Ishikawa (cell line): Measurements from ENCODE around the gene MYO15A.
A peak's percentile ranks its signal among the peaks of the same experiment; 100 is the strongest.

Experiments used
- CEBPB ChIP-seq: IDR thresholded peaks from 2 replicates; pipeline ENCODE4 v1.6.1; 2012
- CREB1 ChIP-seq: IDR thresholded peaks from 2 replicates; pipeline ENCODE4 v1.6.1; 2012; ENCODE audit warnings: low read depth
- EGR1 ChIP-seq: IDR thresholded peaks from 2 replicates; pipeline ENCODE4 v1.6.1; 2012
- EP300 ChIP-seq: IDR thresholded peaks from 2 replicates; pipeline ENCODE4 v1.6.1; 2012; ENCODE audit warnings: borderline replicate concordance
- FOXM1 ChIP-seq: IDR thresholded peaks from 2 replicates; pipeline ENCODE4 v1.6.1; 2012; ENCODE audit warnings: low read depth, borderline replicate concordance
- NFIC ChIP-seq: IDR thresholded peaks from 2 replicates; pipeline ENCODE4 v1.6.1; 2012
- RAD21 ChIP-seq: IDR thresholded peaks from 2 replicates; pipeline ENCODE4 v1.6.1; 2012; ENCODE audit warnings: low read depth
- TAF1 ChIP-seq: IDR thresholded peaks from 2 replicates; pipeline ENCODE4 v1.6.1; 2012; ENCODE audit warnings: low read depth, mild to moderate bottlenecking
- TCF12 ChIP-seq: IDR thresholded peaks from 2 replicates; pipeline ENCODE4 v1.6.1; 2012; ENCODE audit warnings: low read depth
- TEAD4 ChIP-seq: IDR thresholded peaks from 2 replicates; pipeline ENCODE4 v1.6.1; 2012
- YY1 ChIP-seq: IDR thresholded peaks from 2 replicates; pipeline ENCODE4 v1.6.1; 2012; ENCODE audit warnings: low read depth
- ZBTB7A ChIP-seq: IDR thresholded peaks from 2 replicates; pipeline ENCODE4 v1.6.1; 2012; ENCODE audit warnings: low read depth
- TF ChIP-seq, protein P1 (sequence below): IDR thresholded peaks from 2 replicates; pipeline ENCODE4 v1.6.1; 2012; ENCODE audit warnings: low read depth, mild to moderate bottlenecking
- TF ChIP-seq, protein P2 (sequence below): IDR thresholded peaks from 2 replicates; pipeline ENCODE4 v1.6.1; 2012
- TF ChIP-seq, protein P3 (sequence below): IDR thresholded peaks from 2 replicates; pipeline ENCODE4 v1.6.1; 2012

Gene MYO15A

DNA sequence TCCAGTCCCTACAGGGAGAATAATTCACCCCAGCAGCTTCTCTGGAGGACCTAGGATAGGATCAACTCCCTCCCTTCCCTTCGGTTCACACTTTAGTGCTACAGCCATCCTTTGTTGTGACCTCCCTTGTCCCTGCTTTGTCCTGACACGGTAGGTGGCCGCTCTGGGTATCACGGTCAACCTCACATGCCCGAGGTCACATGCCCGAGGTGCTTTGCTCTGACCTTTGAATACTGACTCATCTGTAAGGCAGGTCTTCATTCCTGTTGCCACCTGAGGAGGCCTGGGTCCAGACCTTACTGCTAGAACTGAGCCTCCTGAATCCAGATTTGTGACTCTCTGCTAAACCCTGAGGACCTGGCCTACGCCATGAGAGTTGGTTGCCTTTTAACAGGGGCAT, 94.8 kb downstream of the MYO15A start:
- TF ChIP-seq EP300: no peak
- no peak for TF ChIP-seq TCF12
- TF ChIP-seq, protein P1, sequence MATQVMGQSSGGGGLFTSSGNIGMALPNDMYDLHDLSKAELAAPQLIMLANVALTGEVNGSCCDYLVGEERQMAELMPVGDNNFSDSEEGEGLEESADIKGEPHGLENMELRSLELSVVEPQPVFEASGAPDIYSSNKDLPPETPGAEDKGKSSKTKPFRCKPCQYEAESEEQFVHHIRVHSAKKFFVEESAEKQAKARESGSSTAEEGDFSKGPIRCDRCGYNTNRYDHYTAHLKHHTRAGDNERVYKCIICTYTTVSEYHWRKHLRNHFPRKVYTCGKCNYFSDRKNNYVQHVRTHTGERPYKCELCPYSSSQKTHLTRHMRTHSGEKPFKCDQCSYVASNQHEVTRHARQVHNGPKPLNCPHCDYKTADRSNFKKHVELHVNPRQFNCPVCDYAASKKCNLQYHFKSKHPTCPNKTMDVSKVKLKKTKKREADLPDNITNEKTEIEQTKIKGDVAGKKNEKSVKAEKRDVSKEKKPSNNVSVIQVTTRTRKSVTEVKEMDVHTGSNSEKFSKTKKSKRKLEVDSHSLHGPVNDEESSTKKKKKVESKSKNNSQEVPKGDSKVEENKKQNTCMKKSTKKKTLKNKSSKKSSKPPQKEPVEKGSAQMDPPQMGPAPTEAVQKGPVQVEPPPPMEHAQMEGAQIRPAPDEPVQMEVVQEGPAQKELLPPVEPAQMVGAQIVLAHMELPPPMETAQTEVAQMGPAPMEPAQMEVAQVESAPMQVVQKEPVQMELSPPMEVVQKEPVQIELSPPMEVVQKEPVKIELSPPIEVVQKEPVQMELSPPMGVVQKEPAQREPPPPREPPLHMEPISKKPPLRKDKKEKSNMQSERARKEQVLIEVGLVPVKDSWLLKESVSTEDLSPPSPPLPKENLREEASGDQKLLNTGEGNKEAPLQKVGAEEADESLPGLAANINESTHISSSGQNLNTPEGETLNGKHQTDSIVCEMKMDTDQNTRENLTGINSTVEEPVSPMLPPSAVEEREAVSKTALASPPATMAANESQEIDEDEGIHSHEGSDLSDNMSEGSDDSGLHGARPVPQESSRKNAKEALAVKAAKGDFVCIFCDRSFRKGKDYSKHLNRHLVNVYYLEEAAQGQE: no peak
- TF ChIP-seq, protein P2, sequence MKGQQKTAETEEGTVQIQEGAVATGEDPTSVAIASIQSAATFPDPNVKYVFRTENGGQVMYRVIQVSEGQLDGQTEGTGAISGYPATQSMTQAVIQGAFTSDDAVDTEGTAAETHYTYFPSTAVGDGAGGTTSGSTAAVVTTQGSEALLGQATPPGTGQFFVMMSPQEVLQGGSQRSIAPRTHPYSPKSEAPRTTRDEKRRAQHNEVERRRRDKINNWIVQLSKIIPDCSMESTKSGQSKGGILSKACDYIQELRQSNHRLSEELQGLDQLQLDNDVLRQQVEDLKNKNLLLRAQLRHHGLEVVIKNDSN: peak; percentile 58

DNA sequence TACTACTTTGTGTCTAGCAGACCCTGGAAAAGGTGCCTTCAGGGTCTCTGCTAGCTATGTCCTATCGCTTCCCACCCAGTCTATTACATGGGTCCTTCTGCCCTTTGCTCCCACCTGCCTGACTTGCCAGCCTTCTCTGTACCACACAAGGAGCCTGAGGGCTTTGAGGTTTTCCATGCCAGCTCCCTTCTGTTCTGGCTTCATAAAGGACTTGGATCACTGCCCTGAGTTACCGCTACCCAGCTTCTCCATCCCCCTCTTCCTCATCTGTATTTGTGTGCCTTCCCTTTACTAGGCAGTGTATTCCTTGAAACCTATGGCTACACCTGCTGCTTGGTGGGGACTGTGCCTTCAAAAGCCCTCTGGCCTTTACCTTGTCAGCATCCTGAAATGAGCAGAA, 97.3 kb downstream of the MYO15A start:
- TF ChIP-seq EGR1 (no peak), CEBPB (no peak), YY1 (no peak), ZBTB7A (no peak), FOXM1 (no peak), TEAD4 (no peak), TCF12 (no peak), TAF1 (no peak), EP300 (no peak), RAD21 (no peak), NFIC (no peak), CREB1 (no peak)
- TF ChIP-seq, protein P1: no peak
- TF ChIP-seq, protein P2: no peak
- TF ChIP-seq, protein P3, sequence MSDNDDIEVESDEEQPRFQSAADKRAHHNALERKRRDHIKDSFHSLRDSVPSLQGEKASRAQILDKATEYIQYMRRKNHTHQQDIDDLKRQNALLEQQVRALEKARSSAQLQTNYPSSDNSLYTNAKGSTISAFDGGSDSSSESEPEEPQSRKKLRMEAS: no peak

DNA sequence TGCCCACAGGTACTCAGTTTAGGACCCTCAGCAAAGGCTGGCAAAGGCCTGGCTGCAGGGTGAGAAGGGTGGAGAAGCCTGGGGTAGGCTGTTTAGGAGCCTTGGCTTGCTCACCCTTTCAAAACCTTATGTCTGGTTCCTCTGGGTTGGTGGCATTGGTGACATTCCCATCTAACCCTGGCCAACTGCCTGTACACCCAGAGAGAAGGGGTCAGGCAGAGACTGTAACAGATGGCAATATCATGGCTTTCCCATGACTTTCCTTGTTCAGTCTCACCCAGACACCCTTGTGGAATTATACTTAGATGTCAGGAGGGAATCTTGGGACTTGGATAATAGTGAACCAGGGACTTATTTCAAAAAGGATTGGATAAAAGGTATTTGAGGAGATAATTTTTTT, 98.4 kb downstream of the MYO15A start:
- no peak for TF ChIP-seq EP300
- TF ChIP-seq TCF12: no peak

DNA sequence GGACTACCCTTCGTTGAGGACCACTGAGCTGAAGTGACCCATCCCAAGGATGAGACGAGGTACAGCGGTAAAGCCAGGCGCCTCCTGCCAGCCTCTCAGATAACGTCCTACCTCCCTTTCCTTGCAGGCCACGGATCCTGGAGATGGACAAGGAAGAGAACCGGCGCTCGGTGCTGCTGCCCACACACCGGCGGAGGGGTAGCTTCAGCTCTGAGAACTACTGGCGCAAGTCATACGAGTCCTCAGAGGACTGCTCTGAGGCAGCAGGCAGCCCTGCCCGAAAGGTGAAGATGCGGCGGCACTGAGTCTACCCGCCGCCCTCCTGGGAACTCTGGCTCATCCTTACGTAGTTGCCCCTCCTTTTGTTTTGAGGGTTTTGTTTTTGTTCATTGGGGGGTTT, 99.5 kb downstream of the MYO15A start:
- TF ChIP-seq FOXM1: no peak
- TF ChIP-seq CREB1: no peak
- no peak for TF ChIP-seq EGR1
- no peak for TF ChIP-seq EP300
- TF ChIP-seq TAF1: no peak
- TF ChIP-seq, protein P1: no peak
- no peak for TF ChIP-seq TEAD4
- no peak for TF ChIP-seq YY1
- no peak for TF ChIP-seq NFIC
- TF ChIP-seq ZBTB7A: no peak
- TF ChIP-seq TCF12: no peak
- no peak for TF ChIP-seq CEBPB
- TF ChIP-seq, protein P2: no peak
- TF ChIP-seq, protein P3: no peak
- TF ChIP-seq RAD21: no peak
